GM12801 (cell line): Measurements from ENCODE around the gene SDSL.

ENCODE experiments used
- TF ChIP-seq, protein P1 (sequence below): IDR thresholded peaks from one replicate; pipeline ENCODE4 v1.5.1; 2011; ENCODE audit warnings: control low read depth; ENCODE audit not compliant: insufficient read length; ENCODE audit errors: extremely low read depth

SDSL gene

DNA sequence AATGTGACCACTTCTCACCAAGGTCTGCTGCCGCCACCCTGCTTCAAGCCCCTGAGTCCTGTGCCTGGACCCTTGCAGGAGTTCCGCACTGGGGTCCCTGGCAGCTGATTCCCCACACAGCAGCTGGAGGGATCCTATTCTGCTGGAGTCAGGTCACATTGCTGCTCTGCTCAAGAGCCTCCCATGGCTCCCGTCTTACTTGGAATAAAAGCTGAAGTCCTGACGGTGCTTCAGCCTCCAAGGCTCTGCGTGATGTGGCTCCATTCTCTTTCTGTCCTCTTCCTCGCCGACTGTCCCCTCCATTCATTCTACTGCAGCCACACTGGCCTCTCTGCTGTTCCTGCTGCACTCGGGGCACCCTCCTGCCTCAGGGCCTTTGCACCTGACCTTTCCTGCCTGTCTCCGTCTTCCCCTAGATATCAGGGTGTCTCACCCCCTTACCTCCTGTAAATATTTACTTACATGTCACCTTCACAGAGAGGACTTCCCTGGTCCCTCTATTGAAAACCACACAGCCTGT lies 7.6 kb upstream of the SDSL start:
- TF ChIP-seq, protein P1, sequence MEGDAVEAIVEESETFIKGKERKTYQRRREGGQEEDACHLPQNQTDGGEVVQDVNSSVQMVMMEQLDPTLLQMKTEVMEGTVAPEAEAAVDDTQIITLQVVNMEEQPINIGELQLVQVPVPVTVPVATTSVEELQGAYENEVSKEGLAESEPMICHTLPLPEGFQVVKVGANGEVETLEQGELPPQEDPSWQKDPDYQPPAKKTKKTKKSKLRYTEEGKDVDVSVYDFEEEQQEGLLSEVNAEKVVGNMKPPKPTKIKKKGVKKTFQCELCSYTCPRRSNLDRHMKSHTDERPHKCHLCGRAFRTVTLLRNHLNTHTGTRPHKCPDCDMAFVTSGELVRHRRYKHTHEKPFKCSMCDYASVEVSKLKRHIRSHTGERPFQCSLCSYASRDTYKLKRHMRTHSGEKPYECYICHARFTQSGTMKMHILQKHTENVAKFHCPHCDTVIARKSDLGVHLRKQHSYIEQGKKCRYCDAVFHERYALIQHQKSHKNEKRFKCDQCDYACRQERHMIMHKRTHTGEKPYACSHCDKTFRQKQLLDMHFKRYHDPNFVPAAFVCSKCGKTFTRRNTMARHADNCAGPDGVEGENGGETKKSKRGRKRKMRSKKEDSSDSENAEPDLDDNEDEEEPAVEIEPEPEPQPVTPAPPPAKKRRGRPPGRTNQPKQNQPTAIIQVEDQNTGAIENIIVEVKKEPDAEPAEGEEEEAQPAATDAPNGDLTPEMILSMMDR: no peak

DNA sequence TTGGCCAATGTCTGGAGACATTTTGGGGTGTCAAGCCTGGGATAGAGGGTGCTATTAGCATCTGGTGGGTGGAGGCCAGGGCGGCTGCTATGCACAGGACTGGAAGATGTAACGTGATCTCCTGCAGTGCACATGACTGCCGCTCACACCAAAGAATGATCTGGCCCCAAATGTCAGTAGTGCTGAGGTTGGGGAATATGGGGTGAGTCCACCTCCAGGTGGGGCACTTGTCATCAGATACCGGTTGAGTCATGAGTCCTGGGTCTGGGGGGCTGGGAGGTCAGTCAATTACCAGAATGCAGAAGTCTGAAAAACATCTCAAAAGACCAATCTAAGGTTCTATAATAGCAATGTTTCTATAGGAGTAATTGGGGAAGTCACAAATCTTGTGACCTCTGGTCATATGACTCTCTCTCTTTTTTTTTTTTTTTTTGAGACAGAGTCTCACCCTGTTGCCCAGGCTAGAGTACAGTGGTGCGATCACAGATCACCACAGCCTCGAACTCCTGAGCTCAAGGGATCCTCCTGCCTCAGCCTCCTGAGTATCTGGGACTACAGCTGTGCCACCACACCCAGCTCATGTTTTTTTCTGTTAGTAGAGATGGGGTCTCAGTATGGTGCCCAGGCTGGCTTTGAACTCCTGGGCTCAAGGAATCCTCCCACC lies 6.0 kb upstream of the SDSL start:
- TF ChIP-seq, protein P1: no peak

DNA sequence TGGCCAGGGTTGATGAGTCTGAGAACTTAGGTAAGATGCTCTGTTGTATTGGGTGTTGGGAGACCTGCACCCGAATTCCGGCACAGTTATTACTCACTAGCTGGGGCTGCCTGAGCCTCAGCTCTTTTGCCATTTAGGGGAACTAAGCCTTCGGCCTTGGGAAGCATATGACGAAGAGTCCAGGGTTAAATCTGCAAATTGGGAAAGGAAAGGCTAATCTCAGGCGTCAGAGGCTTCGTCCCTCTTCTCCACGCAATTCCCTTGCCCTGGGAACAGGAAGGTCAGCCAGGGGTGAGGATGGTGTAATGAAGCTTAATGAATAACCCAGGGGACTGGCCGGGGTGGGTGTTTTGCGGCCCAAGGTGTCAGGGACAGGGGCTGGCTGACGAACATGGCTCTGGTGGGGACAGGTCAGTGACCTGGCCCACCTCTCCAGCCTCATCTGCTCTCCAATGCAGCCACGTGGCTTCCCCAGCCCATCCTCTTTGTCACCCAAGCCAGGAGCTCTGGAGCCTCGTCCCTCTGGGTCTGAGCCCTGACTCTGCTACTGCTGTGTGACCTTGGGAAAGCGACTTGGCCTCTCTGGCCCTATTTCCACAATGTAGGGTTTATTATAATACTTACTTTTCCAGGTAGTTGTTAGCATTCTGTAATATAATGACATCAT lies 3.8 kb upstream of the SDSL start:
- TF ChIP-seq, protein P1: no peak

GRCh38 chr12:113420996-113421595 lies 1.1 kb upstream of the SDSL start:
- TF ChIP-seq, protein P1: no peak

GRCh38 chr12:113422886-113423669 lies 898 bp downstream of the SDSL start:
- TF ChIP-seq, protein P1: no peak

DNA sequence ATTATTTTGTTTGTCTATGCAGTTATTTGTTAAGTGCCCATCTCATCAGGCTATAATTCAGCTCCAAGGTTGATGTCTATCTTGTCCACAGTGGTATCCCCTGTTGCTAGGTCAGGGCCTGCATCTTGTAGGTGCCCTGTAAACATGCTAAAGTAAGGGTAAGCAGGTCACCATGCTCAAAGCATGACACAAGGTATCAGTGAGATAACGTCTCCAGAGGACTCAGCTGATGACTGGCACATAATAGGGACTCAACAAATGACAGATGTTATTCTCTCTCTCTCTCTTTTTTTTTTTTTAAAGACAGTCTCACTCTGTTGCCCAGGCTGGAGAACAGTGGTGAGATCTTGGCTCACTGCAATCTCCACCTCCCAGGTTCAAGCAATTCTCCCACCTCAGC lies 2.3 kb downstream of the SDSL start:
- TF ChIP-seq, protein P1: no peak
